ENCODE measurements around the gene PWWP3B. TPM values are rescaled to one million over a fixed set of nuclear protein-coding genes. Genes with fewer than 3 reads are reported as not detected.
A peak's percentile ranks its signal among the peaks of the same experiment; 100 is the strongest.
"Not testable (repeated sequence)": the region's sequence is repeated elsewhere in the genome, so short reads cannot be mapped to it uniquely, and the experiment has no call there.

Gene PWWP3B
- total RNA-seq, 2 donors from 2014 or later, result 0.15 to 0.27 TPM

GRCh38 chrX:106170318-106170717 is 2.2 kb downstream of the PWWP3B start:
- no peaks in the 10 kb centered on the region for H3K27me3 ChIP-seq
- H3K9ac ChIP-seq (ENCODE audit: low read depth in 2 of 2, low read length in 2 of 2), result no peak overlapping the region
- no peaks in the 10 kb centered on the region for H3K9me3 ChIP-seq
- H3K4me3 ChIP-seq, result no peak overlapping the region
- intact Hi-C loops (cut with DNase I), result no loop called here
- no peak overlapping the region for H3K27ac ChIP-seq
- TF ChIP-seq CTCF (IDR thresholded peaks at IDR 0.05), result peak; percentile 42
- H3K4me1 ChIP-seq, result no peaks in the 10 kb centered on the region
- H3K36me3 ChIP-seq, result no peaks in the 10 kb centered on the region
- no peak for DNase-seq

GRCh38 chrX:106171293-106171820 is 3.3 kb downstream of the PWWP3B start:
- intact Hi-C loops (cut with DNase I), result no loop called here
- Histone ChIP-seq H3K9me3 (no peaks in the 10 kb centered on the region), H3K27ac (no peak overlapping the region), H3K4me3 (no peak overlapping the region), H3K4me1 (no peaks in the 10 kb centered on the region), H3K36me3 (no peaks in the 10 kb centered on the region), H3K27me3 (no peaks in the 10 kb centered on the region), H3K9ac (ENCODE audit: low read depth in 2 of 2, low read length in 2 of 2) (no peak overlapping the region)
- DNase-seq, result no peak
- no peak for TF ChIP-seq CTCF (IDR thresholded peaks at IDR 0.05)

GRCh38 chrX:106177106-106177981 is 9.2 kb downstream of the PWWP3B start:
- H3K27ac ChIP-seq, result no peak overlapping the region
- H3K36me3 ChIP-seq, result no peaks in the 10 kb centered on the region
- no peaks in the 10 kb centered on the region for H3K9me3 ChIP-seq
- intact Hi-C loops (cut with DNase I), result no loop called here
- DNase-seq, result no peak
- no peak overlapping the region for H3K9ac ChIP-seq (ENCODE audit: low read depth in 2 of 2, low read length in 2 of 2)
- H3K27me3 ChIP-seq, result no peaks in the 10 kb centered on the region
- no peak overlapping the region for H3K4me3 ChIP-seq
- TF ChIP-seq CTCF (IDR thresholded peaks at IDR 0.05), result no peak
- no peaks in the 10 kb centered on the region for H3K4me1 ChIP-seq

GRCh38 chrX:106177982-106178321 is 9.8 kb downstream of the PWWP3B start:
- DNase-seq, result no peak
- no peak overlapping the region for H3K4me3 ChIP-seq
- no peaks in the 10 kb centered on the region for H3K27me3 ChIP-seq
- intact Hi-C loops (cut with DNase I), result no loop called here
- no peaks in the 10 kb centered on the region for H3K4me1 ChIP-seq
- no peak overlapping the region for H3K9ac ChIP-seq (ENCODE audit: low read depth in 2 of 2, low read length in 2 of 2)
- no peaks in the 10 kb centered on the region for H3K36me3 ChIP-seq
- no peak overlapping the region for H3K27ac ChIP-seq
- TF ChIP-seq CTCF (IDR thresholded peaks at IDR 0.05), result no peak
- no peaks in the 10 kb centered on the region for H3K9me3 ChIP-seq

GRCh38 chrX:106178826-106179225 is 10.7 kb downstream of the PWWP3B start:
- Histone ChIP-seq H3K27ac (no peak overlapping the region), H3K9ac (ENCODE audit: low read depth in 2 of 2, low read length in 2 of 2) (no peak overlapping the region), H3K36me3 (no peaks in the 10 kb centered on the region), H3K9me3 (no peaks in the 10 kb centered on the region), H3K27me3 (no peaks in the 10 kb centered on the region), H3K4me1 (no peaks in the 10 kb centered on the region), H3K4me3 (no peak overlapping the region)
- DNase-seq, result no peak
- intact Hi-C loops (cut with DNase I), result no loop called here
- no peak for TF ChIP-seq CTCF (IDR thresholded peaks at IDR 0.05)

GRCh38 chrX:106183685-106184084 is 15.6 kb downstream of the PWWP3B start:
- H3K4me1 ChIP-seq; H3K27me3 ChIP-seq; intact Hi-C loops (cut with DNase I); H3K36me3 ChIP-seq; H3K27ac ChIP-seq; DNase-seq; H3K9me3 ChIP-seq; H3K4me3 ChIP-seq; H3K9ac ChIP-seq (ENCODE audit: low read depth in 2 of 2, low read length in 2 of 2): not testable (repeated sequence)
